Activated CD4-positive, alpha-beta T cell treated with anti-CD3 and anti-CD28 coated beads, Interleukin-2, amount 10 ng/mL, durations not matched to agents 7 days and 5 days (primary cell): Measurements from ENCODE around the gene KLRG1. TPM values are rescaled to one million over a fixed set of nuclear protein-coding genes. Genes with fewer than 3 reads are reported as not detected.

Experiments
- CTCF ChIA-PET: fragments of 350-600 bp; sonication (Branson Sonifier 250); formaldehyde crosslinking; loops from one replicate; lab custom pipeline; 2021; ENCODE audit warnings: antibody characterized with exemption; lab: Charles Lee
- POLR2A ChIA-PET: fragments of 350-600 bp; sonication (Branson Sonifier 250); formaldehyde crosslinking; loops from one replicate; lab custom pipeline; 2021; ENCODE audit warnings: antibody characterized with exemption; lab: Charles Lee
- DNase-seq: peaks from one replicate; pipeline ENCODE4 v3.0.0-alpha.2; 2020
- H3K27ac Mint-ChIP-seq: one replicate; pipeline ENCODE4 v1.8.0; 2021; ENCODE audit warnings: mild to moderate bottlenecking, moderate library complexity, mixed read lengths
- H3K27me3 Mint-ChIP-seq: one replicate; pipeline ENCODE4 v1.8.0; 2021; ENCODE audit warnings: mixed read lengths
- H3K36me3 Mint-ChIP-seq: one replicate; pipeline ENCODE4 v1.8.0; 2021; ENCODE audit warnings: low read depth, mixed read lengths
- H3K4me1 Mint-ChIP-seq: one replicate; pipeline ENCODE4 v1.8.0; 2021; ENCODE audit warnings: mixed read lengths
- H3K4me3 Mint-ChIP-seq: one replicate; pipeline ENCODE4 v1.8.0; 2021; ENCODE audit warnings: mild to moderate bottlenecking, moderate library complexity, mixed read lengths
- H3K9me3 Mint-ChIP-seq: one replicate; pipeline ENCODE4 v1.8.0; 2021; ENCODE audit warnings: mixed read lengths
- total RNA-seq, 2 experiments: library from RNA; stranded (reverse); gene quantifications; one replicate each; pipeline ENCODE4 v1.2.3, GENCODE V29; 2021

The KLRG1 gene
- total RNA-seq, 2 experiments from 2014 or later: 3.0 to 4.4 TPM

- POLR2A ChIA-PET: no interaction called here
- no peak overlapping the region for H3K27ac Mint-ChIP-seq
- no peaks in the 10 kb centered on the region for H3K36me3 Mint-ChIP-seq
- no peak for DNase-seq
- peaks cover 26% of the 10 kb centered on the region for H3K4me1 Mint-ChIP-seq
- CTCF ChIA-PET: no interaction called here
- no peak overlapping the region for H3K4me3 Mint-ChIP-seq
- no peaks in the 10 kb centered on the region for H3K27me3 Mint-ChIP-seq
- H3K9me3 Mint-ChIP-seq: no peaks in the 10 kb centered on the region
Measured at GRCh38 chr12:8993827-8994226, 4.5 kb downstream of the KLRG1 start.

- H3K4me1 Mint-ChIP-seq: peaks cover 22% of the 10 kb centered on the region
- H3K36me3 Mint-ChIP-seq: no peaks in the 10 kb centered on the region
- POLR2A ChIA-PET: no interaction called here
- no peak overlapping the region for H3K4me3 Mint-ChIP-seq
- CTCF ChIA-PET: interaction anchor here (1.6 kb wide), 1 partner anchor 46 kb away, joined by 5 read pairs; the partner anchor contains the start of gene M6PR
- H3K27me3 Mint-ChIP-seq: no peaks in the 10 kb centered on the region
- H3K27ac Mint-ChIP-seq: no peak overlapping the region
- DNase-seq: no peak
- no peaks in the 10 kb centered on the region for H3K9me3 Mint-ChIP-seq
Measured at GRCh38 chr12:8995021-8995775, 5.9 kb downstream of the KLRG1 start.

GRCh38 chr12:8996682-8997405 is 7.5 kb downstream of the KLRG1 start:
- Mint-ChIP-seq H3K4me1 (peaks cover 19% of the 10 kb centered on the region), H3K4me3 (no peak overlapping the region), H3K27ac (no peak overlapping the region), H3K9me3 (no peaks in the 10 kb centered on the region), H3K36me3 (no peaks in the 10 kb centered on the region), H3K27me3 (no peaks in the 10 kb centered on the region)
- POLR2A ChIA-PET: no interaction called here
- DNase-seq: peak; percentile 24
- CTCF ChIA-PET: interaction anchor here (1.0 to 1.6 kb wide), 2 partner anchors 13 to 47 kb away, joined by 3 to 5 read pairs; partner anchors contain the start of gene M6PR

GRCh38 chr12:9001233-9001632 is 11.9 kb downstream of the KLRG1 start:
- H3K27me3 Mint-ChIP-seq: no peaks in the 10 kb centered on the region
- CTCF ChIA-PET: no interaction called here
- no peak overlapping the region for H3K27ac Mint-ChIP-seq
- no peaks in the 10 kb centered on the region for H3K9me3 Mint-ChIP-seq
- DNase-seq: no peak
- H3K36me3 Mint-ChIP-seq: no peaks in the 10 kb centered on the region
- POLR2A ChIA-PET: no interaction called here
- H3K4me3 Mint-ChIP-seq: no peak overlapping the region
- peaks cover 11% of the 10 kb centered on the region for H3K4me1 Mint-ChIP-seq

GRCh38 chr12:9002335-9002734 is 13.0 kb downstream of the KLRG1 start:
- H3K9me3 Mint-ChIP-seq: no peaks in the 10 kb centered on the region
- no peak overlapping the region for H3K4me3 Mint-ChIP-seq
- H3K36me3 Mint-ChIP-seq: no peaks in the 10 kb centered on the region
- no peaks in the 10 kb centered on the region for H3K27me3 Mint-ChIP-seq
- CTCF ChIA-PET: no interaction called here
- peaks cover 2% of the 10 kb centered on the region for H3K4me1 Mint-ChIP-seq
- H3K27ac Mint-ChIP-seq: no peak overlapping the region
- POLR2A ChIA-PET: no interaction called here
- DNase-seq: no peak

GRCh38 chr12:9022592-9022991 is 33.2 kb downstream of the KLRG1 start:
- CTCF ChIA-PET: interaction anchor here (0.5 to 1.4 kb wide), 3 partner anchors 13 to 31 kb away, joined by 3 to 8 read pairs (median 3); no protein-coding TSS in a partner anchor
- POLR2A ChIA-PET: no interaction called here
- Mint-ChIP-seq H3K9me3 (peaks cover 18% of the 10 kb centered on the region), H3K36me3 (peaks cover 10% of the 10 kb centered on the region), H3K4me3 (no peak overlapping the region), H3K27ac (no peak overlapping the region), H3K27me3 (peaks cover 4% of the 10 kb centered on the region), H3K4me1 (peaks cover 12% of the 10 kb centered on the region)
- DNase-seq: no peak

- H3K27me3 Mint-ChIP-seq: peaks cover 1% of the 10 kb centered on the region
- POLR2A ChIA-PET: no interaction called here
- CTCF ChIA-PET: interaction anchor here (1.1 kb wide), 1 partner anchor 75 kb away, joined by 3 read pairs; the partner anchor contains the start of gene M6PR
Measured at GRCh38 chr12:9024512-9024911, 35.2 kb downstream of the KLRG1 start.

GRCh38 chr12:9027161-9028059 is 38.1 kb downstream of the KLRG1 start:
- H3K27ac Mint-ChIP-seq: peak overlapping the region; percentile 76
- H3K27me3 Mint-ChIP-seq: no peaks in the 10 kb centered on the region
- H3K36me3 Mint-ChIP-seq: peaks cover 18% of the 10 kb centered on the region

More at GRCh38 chr12:9024512-9024911, 35.2 kb downstream of the KLRG1 start:
- DNase-seq: no peak
- no peak overlapping the region for H3K27ac Mint-ChIP-seq
- H3K36me3 Mint-ChIP-seq: peaks cover 15% of the 10 kb centered on the region
- H3K9me3 Mint-ChIP-seq: peaks cover 13% of the 10 kb centered on the region
- H3K4me3 Mint-ChIP-seq: no peak overlapping the region
- peaks cover 22% of the 10 kb centered on the region for H3K4me1 Mint-ChIP-seq

GRCh38 chr12:9030776-9031175 is 41.4 kb downstream of the KLRG1 start:
- no peak overlapping the region for H3K4me3 Mint-ChIP-seq
- no peak for DNase-seq
- peaks cover 13% of the 10 kb centered on the region for H3K36me3 Mint-ChIP-seq
- CTCF ChIA-PET: no interaction called here
- H3K27ac Mint-ChIP-seq: no peak overlapping the region
- peaks cover 6% of the 10 kb centered on the region for H3K9me3 Mint-ChIP-seq
- POLR2A ChIA-PET: no interaction called here
- peaks cover 21% of the 10 kb centered on the region for H3K4me1 Mint-ChIP-seq
- no peaks in the 10 kb centered on the region for H3K27me3 Mint-ChIP-seq

More at GRCh38 chr12:9027161-9028059, 38.1 kb downstream of the KLRG1 start:
- H3K9me3 Mint-ChIP-seq: peaks cover 7% of the 10 kb centered on the region
- DNase-seq: peak; percentile 22
- peaks cover 28% of the 10 kb centered on the region for H3K4me1 Mint-ChIP-seq
- no peak overlapping the region for H3K4me3 Mint-ChIP-seq
- ChIA-PET POLR2A (no interaction called here), CTCF (interaction anchor here (0.6 kb wide), 2 partner anchors 84 to 536 kb away, joined by 3 read pairs; no protein-coding TSS in a partner anchor)

- Mint-ChIP-seq H3K9me3 (peaks cover 6% of the 10 kb centered on the region), H3K4me3 (no peak overlapping the region), H3K27me3 (no peaks in the 10 kb centered on the region), H3K4me1 (peaks cover 22% of the 10 kb centered on the region), H3K27ac (no peak overlapping the region), H3K36me3 (peaks cover 13% of the 10 kb centered on the region)
- ChIA-PET POLR2A (no interaction called here), CTCF (interaction anchor here (1.6 kb wide), 1 partner anchor 11 kb away, joined by 3 read pairs; no protein-coding TSS in a partner anchor)
- no peak for DNase-seq
Measured at GRCh38 chr12:9032202-9032964, 43.0 kb downstream of the KLRG1 start.

- peak overlapping the region; percentile 63 for H3K27ac Mint-ChIP-seq
- DNase-seq: no peak
- peaks cover 7% of the 10 kb centered on the region for H3K36me3 Mint-ChIP-seq
- no peak overlapping the region for H3K4me3 Mint-ChIP-seq
- CTCF ChIA-PET: no interaction called here
- peaks cover 19% of the 10 kb centered on the region for H3K4me1 Mint-ChIP-seq
- peaks cover 6% of the 10 kb centered on the region for H3K9me3 Mint-ChIP-seq
- POLR2A ChIA-PET: no interaction called here
- peaks cover 1% of the 10 kb centered on the region for H3K27me3 Mint-ChIP-seq
Measured at GRCh38 chr12:9033265-9033887, 44.0 kb downstream of the KLRG1 start.
